A549 (cell line): ENCODE data around the gene HTRA3. TPM values are rescaled to one million over a fixed set of nuclear protein-coding genes. Genes with fewer than 3 reads are reported as not detected.

Experiments used
- ATAC-seq, 2 experiments: fragments of 200-7000 bp in 1 of 2; fragments of >200 bp in 1 of 2; cut with Nextera tagmentation in 1 of 2; cut with Tn5 transposase in 1 of 2; 3 replicates each; pipeline versions ENCODE4 v1.8.0 to v1.9.1; 2018 to 2020; ENCODE audit warnings: mild to moderate bottlenecking in 1 of 2, moderate library complexity in 1 of 2
- CTCF ChIA-PET: fragments of 300-600 bp; sonication (Branson Sonifier 250); formaldehyde crosslinking; extraction: SDS; loops from one replicate; lab custom pipeline; 2021; ENCODE audit warnings: antibody characterized with exemption, inconsistent platforms; lab: Yijun Ruan, JAX
- POLR2A ChIA-PET: fragments of 350-600 bp; formaldehyde crosslinking; extraction: SDS; loops from one replicate; lab custom pipeline; 2021; ENCODE audit warnings: antibody characterized with exemption, inconsistent platforms; lab: Yijun Ruan, JAX
- DNase-seq, 2 experiments: peaks; one replicate each; pipeline versions ENCODE4 v3.0.0 to v3.0.0-alpha.2; 2011 to 2016; ENCODE audit warnings: low read depth in 1 of 2, low spot score in 1 of 2
- FAIRE-seq: peaks from 2 replicates; lab custom pipeline; 2011; peaks lifted over from hg19 to GRCh38; lab: Jason Lieb, UNC
- H3K27ac ChIP-seq, 2 experiments: fragments of >200 bp; sonication (Bioruptor Twin); formaldehyde crosslinking; 3 replicates each; pipeline ENCODE4 v1.5.1; 2016 to 2017
- H3K4me1 ChIP-seq: fragments of >200 bp; sonication (Bioruptor Twin); formaldehyde crosslinking; 3 replicates; pipeline ENCODE4 v1.6.1; 2016
- H3K4me2 ChIP-seq: fragments of >200 bp; sonication (Bioruptor Twin); formaldehyde crosslinking; 3 replicates; pipeline ENCODE4 v1.6.1; 2016
- H3K4me3 ChIP-seq: fragments of >200 bp; sonication (Bioruptor Twin); formaldehyde crosslinking; 3 replicates; pipeline ENCODE4 v1.5.1; 2016
- H3K9me3 ChIP-seq: fragments of >200 bp; sonication (Bioruptor Twin); formaldehyde crosslinking; 3 replicates; pipeline ENCODE4 v1.6.1; 2016
- CBX2 ChIP-seq: fragments of 200-600 bp; sonication (generic); IDR thresholded peaks from 2 replicates; pipeline ENCODE4 v1.6.1; 2016; ENCODE audit warnings: low read depth, mild to moderate bottlenecking, borderline replicate concordance
- CEBPB ChIP-seq, 2 experiments: fragments of >200 bp in 1 of 2; sonication (Bioruptor Twin) in 1 of 2; formaldehyde crosslinking in 1 of 2; IDR thresholded peaks; 2 replicates each; pipeline ENCODE4 v1.6.1; 2012 to 2016
- CHD4 ChIP-seq: fragments of 200-600 bp; sonication (generic); IDR thresholded peaks from 2 replicates; pipeline ENCODE4 v1.6.1; 2016; ENCODE audit warnings: antibody characterized with exemption, mild to moderate bottlenecking, borderline replicate concordance
- EHMT2 ChIP-seq: fragments of 200-600 bp; sonication (generic); IDR thresholded peaks from 2 replicates; pipeline ENCODE4 v1.6.1; 2016; ENCODE audit warnings: antibody characterized with exemption, low read depth, mild to moderate bottlenecking, moderate library complexity
- ESRRA ChIP-seq: fragments of 150-350 bp; IDR thresholded peaks from 2 replicates; pipeline ENCODE4 v1.6.1; 2014; ENCODE audit warnings: mild to moderate bottlenecking, low read length, borderline replicate concordance
- FOXS1 ChIP-seq: fragments of 250-450 bp; sonication (Bioruptor Pico); IDR thresholded peaks from 2 replicates; pipeline ENCODE4 v1.5.0; 2020; ENCODE audit warnings: mild to moderate bottlenecking, moderate library complexity
- HDAC2 ChIP-seq: fragments of 200-600 bp; sonication (generic); IDR thresholded peaks from 2 replicates; pipeline ENCODE4 v1.6.1; 2016
- JUNB ChIP-seq: fragments of >200 bp; sonication (Bioruptor Twin); formaldehyde crosslinking; IDR thresholded peaks from 2 replicates; pipeline ENCODE4 v1.6.1; 2016
- MAFK ChIP-seq: fragments of 450-650 bp; IDR thresholded peaks from 2 replicates; pipeline ENCODE4 v1.6.1; 2014; ENCODE audit not compliant: partially characterized antibody
- RCOR1 ChIP-seq: fragments of 150-350 bp; IDR thresholded peaks from 2 replicates; pipeline ENCODE4 v1.6.1; 2014; ENCODE audit warnings: antibody characterized with exemption, low read length, low read depth
- SMC3 ChIP-seq: fragments of >200 bp; sonication (Bioruptor Twin); formaldehyde crosslinking; IDR thresholded peaks from 3 replicates; pipeline ENCODE4 v1.6.1; 2018; ENCODE audit warnings: inconsistent platforms
- TP53 ChIP-seq: fragments of 250-450 bp; sonication (Bioruptor Pico); IDR thresholded peaks from 2 replicates; pipeline ENCODE4 v1.5.0; 2021; ENCODE audit warnings: mild to moderate bottlenecking, moderate library complexity
- ZSCAN20 ChIP-seq: fragments of 250-450 bp; sonication (Bioruptor Pico); IDR thresholded peaks from 2 replicates; pipeline ENCODE4 v1.8.0; 2022; ENCODE audit warnings: mild to moderate bottlenecking, moderate library complexity
- WGBS: methylation state at CpG from one replicate; pipeline ENCODE4 v1.1.6; 2017; ENCODE audit errors: missing lambda C conversion rate; 5-methylcytosine and 5-hydroxymethylcytosine counted together
- polyA plus RNA-seq, 4 experiments: library from polyadenylated mRNA; depleted of rRNA in 3 of 4; stranded (reverse); fragments of >200 nt; fragmentation: RNase III in 1 of 4; extraction: RNeasy Plus Mini Kit Qiagen cat#74134 plus additional on column Dnase treatment in 1 of 4; gene quantifications; 2 replicates in 3 of 4; 3 replicates in 1 of 4; pipeline ENCODE4 v1.2.3, GENCODE V29; 2011 to 2017
- TF ChIP-seq, protein P1 (sequence below): fragments of 250-450 bp; sonication (Bioruptor Pico); IDR thresholded peaks from 2 replicates; pipeline ENCODE4 v1.5.0; 2021; ENCODE audit warnings: mild to moderate bottlenecking, moderate library complexity, borderline replicate concordance
- TF ChIP-seq, protein P2 (sequence below): fragments of >200 bp; sonication (Bioruptor Twin); formaldehyde crosslinking; IDR thresholded peaks from 3 replicates; pipeline ENCODE4 v1.5.1; 2016

HTRA3 gene
- polyA plus RNA-seq, 2 of the 4 experiments (the other 2 are of a cell fraction) = 4.6 to 7.4 TPM

DNA sequence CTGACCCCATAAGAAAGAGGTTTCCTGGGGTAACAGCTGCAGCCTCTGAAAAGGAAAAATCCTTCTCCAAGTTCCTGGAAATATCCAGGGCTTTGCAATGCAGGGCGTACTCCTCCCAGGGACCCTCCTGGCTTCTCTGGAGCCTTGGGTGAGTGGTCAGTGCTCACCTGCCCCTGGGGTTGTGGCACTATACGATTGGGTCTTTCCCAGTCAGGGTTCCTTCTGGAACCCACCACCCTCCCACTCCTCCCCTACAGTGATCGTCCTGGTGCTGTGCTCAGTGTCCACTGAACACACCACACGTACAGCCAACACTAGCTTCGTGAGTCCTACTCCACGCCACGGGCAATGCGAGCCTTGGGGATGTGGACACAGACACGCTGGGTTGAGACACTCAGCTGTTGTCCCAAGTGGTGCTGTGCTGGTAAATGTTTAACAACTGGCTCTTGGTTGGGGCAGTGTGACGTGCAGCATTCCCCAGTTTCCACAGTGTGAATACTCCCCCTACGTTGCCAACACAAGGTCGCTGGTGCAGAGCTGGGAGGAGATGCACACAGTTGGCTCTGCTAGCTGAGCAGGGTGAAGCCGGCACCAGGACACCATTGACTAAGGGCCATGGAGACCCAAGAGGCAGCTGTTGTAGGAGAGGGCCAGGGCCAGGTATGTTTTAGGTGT is 65.4 kb downstream of the HTRA3 start:
- no peaks in the 10 kb centered on the region for H3K4me1 ChIP-seq
- CTCF ChIA-PET = interaction anchor here (1.9 kb wide), 1 partner anchor 9 kb away, joined by 5 read pairs; no protein-coding TSS in a partner anchor
- no peak overlapping the region for H3K4me2 ChIP-seq
- ATAC-seq (no peak), FAIRE-seq (no peak), DNase-seq (no peak)
- H3K27ac ChIP-seq = no peak overlapping the region
- no peak overlapping the region for H3K4me3 ChIP-seq
- no peaks in the 10 kb centered on the region; the same call in 2 of the 3 replicates for H3K9me3 ChIP-seq
- TF ChIP-seq MAFK (no peak), FOXS1 (no peak), HDAC2 (no peak)
- POLR2A ChIA-PET = no interaction called here
- 70% methylated on average over 9 of the region's 13 CpGs for WGBS

- 95% methylated on average over 2 of the region's 2 CpGs for WGBS
- Histone ChIP-seq H3K9me3 (no peaks in the 10 kb centered on the region; the same call in 2 of the 3 replicates), H3K27ac (no peak overlapping the region), H3K4me1 (no peaks in the 10 kb centered on the region), H3K4me3 (no peak overlapping the region), H3K4me2 (no peak overlapping the region)
- TF ChIP-seq, protein P1, sequence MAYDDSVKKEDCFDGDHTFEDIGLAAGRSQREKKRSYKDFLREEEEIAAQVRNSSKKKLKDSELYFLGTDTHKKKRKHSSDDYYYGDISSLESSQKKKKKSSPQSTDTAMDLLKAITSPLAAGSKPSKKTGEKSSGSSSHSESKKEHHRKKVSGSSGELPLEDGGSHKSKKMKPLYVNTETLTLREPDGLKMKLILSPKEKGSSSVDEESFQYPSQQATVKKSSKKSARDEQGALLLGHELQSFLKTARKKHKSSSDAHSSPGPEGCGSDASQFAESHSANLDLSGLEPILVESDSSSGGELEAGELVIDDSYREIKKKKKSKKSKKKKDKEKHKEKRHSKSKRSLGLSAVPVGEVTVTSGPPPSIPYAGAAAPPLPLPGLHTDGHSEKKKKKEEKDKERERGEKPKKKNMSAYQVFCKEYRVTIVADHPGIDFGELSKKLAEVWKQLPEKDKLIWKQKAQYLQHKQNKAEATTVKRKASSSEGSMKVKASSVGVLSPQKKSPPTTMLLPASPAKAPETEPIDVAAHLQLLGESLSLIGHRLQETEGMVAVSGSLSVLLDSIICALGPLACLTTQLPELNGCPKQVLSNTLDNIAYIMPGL = no peak
- TF ChIP-seq TP53 (CRISPR knock-in tag) = no peak
- no peak for TF ChIP-seq CEBPB (IDR thresholded peaks at IDR 0.05)
- no peak for TF ChIP-seq CHD4
- TF ChIP-seq, protein P2, sequence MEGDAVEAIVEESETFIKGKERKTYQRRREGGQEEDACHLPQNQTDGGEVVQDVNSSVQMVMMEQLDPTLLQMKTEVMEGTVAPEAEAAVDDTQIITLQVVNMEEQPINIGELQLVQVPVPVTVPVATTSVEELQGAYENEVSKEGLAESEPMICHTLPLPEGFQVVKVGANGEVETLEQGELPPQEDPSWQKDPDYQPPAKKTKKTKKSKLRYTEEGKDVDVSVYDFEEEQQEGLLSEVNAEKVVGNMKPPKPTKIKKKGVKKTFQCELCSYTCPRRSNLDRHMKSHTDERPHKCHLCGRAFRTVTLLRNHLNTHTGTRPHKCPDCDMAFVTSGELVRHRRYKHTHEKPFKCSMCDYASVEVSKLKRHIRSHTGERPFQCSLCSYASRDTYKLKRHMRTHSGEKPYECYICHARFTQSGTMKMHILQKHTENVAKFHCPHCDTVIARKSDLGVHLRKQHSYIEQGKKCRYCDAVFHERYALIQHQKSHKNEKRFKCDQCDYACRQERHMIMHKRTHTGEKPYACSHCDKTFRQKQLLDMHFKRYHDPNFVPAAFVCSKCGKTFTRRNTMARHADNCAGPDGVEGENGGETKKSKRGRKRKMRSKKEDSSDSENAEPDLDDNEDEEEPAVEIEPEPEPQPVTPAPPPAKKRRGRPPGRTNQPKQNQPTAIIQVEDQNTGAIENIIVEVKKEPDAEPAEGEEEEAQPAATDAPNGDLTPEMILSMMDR = no peak
- TF ChIP-seq SMC3 = no peak
- no peak for TF ChIP-seq ESRRA
- no peak for TF ChIP-seq CBX2
- ChIA-PET CTCF (no interaction called here), POLR2A (no interaction called here)
- no peak for ATAC-seq
- FAIRE-seq = no peak
- no peak for DNase-seq
These were observed 66.3 kb downstream of the HTRA3 start for GRCh38 chr4:8335848-8336247.

GRCh38 chr4:8336412-8337075 is 67.0 kb downstream of the HTRA3 start:
- no peak overlapping the region for H3K4me3 ChIP-seq
- no peaks in the 10 kb centered on the region for H3K4me1 ChIP-seq
- no peak for DNase-seq
- no peak for FAIRE-seq
- ATAC-seq = no peak
- WGBS = 42% methylated on average over 7 of the region's 7 CpGs
- H3K9me3 ChIP-seq = no peaks in the 10 kb centered on the region; the same call in 2 of the 3 replicates
- POLR2A ChIA-PET = no interaction called here
- no peak for TF ChIP-seq EHMT2
- TF ChIP-seq CHD4 = no peak
- TF ChIP-seq JUNB = no peak
- no peak for TF ChIP-seq ZSCAN20
- no peak for TF ChIP-seq RCOR1
- TF ChIP-seq, all 56 proteins: peak for 0
- no peak overlapping the region for H3K27ac ChIP-seq
- CTCF ChIA-PET = no interaction called here
- H3K4me2 ChIP-seq = no peak overlapping the region
